HCT116 (cell line): Measurements from ENCODE around the gene AP2S1. TPM values are rescaled to one million over a fixed set of nuclear protein-coding genes. Genes with fewer than 3 reads are reported as not detected.

Source experiments
- ATAC-seq: fragments of 200-7000 bp; cut with Tn5 transposase; 2 replicates; pipeline ENCODE4 v1.9.1; 2020; ENCODE audit warnings: mild to moderate bottlenecking, moderate library complexity
- BruUV-seq: library from RNA; stranded (reverse); fragments of 400-500 nt; replicated peaks from 2 replicates; lab custom pipeline; 2021; lab: Mats Ljungman, UMichigan
- CTCF ChIA-PET: fragments of 300-600 bp; sonication (Branson Sonifier 250); formaldehyde crosslinking; loops from one replicate; lab custom pipeline; 2021; ENCODE audit warnings: antibody characterized with exemption; lab: Charles Lee
- POLR2A ChIA-PET: fragments of 300-600, 350-600 bp; sonication (Branson Sonifier 250); formaldehyde crosslinking; loops from one replicate; lab custom pipeline; 2021; ENCODE audit warnings: antibody characterized with exemption; lab: Charles Lee
- RAD21 ChIA-PET, 2 experiments: fragments of 300-600 bp; sonication (Branson Sonifier 250); formaldehyde crosslinking; loops; one replicate each; lab custom pipeline; 2023; ENCODE audit warnings: low total read pairs in 2 of 2; ENCODE audit not compliant: uncharacterized antibody in 2 of 2, unreplicated experiment in 2 of 2, low non-redundant PET in 1 of 2; lab: Charles Lee
- DNase-seq: peaks from one replicate; pipeline ENCODE4 v3.0.0-alpha.2; 2010; ENCODE audit warnings: low read depth, low spot score
- H2AFZ ChIP-seq: fragments of 200-600 bp; shearing (Covaris generic), sonication (generic); 2 replicates; pipeline ENCODE4 v1.6.1; 2017; ENCODE audit warnings: low read depth, mixed run types, mixed read lengths, antibody characterized with exemption, low read length; ENCODE audit not compliant: poor library complexity, severe bottlenecking
- H3K27ac ChIP-seq: 2 replicates; pipeline ENCODE4 v1.5.1; 2012; ENCODE audit warnings: low read depth, low read length
- H3K27me3 ChIP-seq: fragments of 200-600 bp; sonication (generic); 2 replicates; pipeline ENCODE4 v1.6.1; 2016; ENCODE audit warnings: mixed run types, low read length, mixed read lengths; ENCODE audit not compliant: insufficient read depth
- H3K36me3 ChIP-seq, 2 experiments: fragments of 200-500 bp in 1 of 2; fragments of 200-600 bp in 1 of 2; sonication (Bioruptor generic) in 1 of 2; sonication (generic) in 1 of 2; 2 replicates each; pipeline versions ENCODE4 v1.5.1 to v1.6.1; 2014 to 2016; ENCODE audit warnings: low read length in 2 of 2, inconsistent platforms in 1 of 2, mixed read lengths in 1 of 2, mixed run types in 1 of 2; ENCODE audit not compliant: insufficient read depth in 2 of 2, control insufficient read depth in 1 of 2
- H3K4me1 ChIP-seq, 2 experiments: fragments of 200-600 bp in 1 of 2; sonication (generic) in 1 of 2; 2 replicates each; pipeline versions ENCODE4 v1.5.1 to v1.6.1; 2012 to 2017; ENCODE audit warnings: low read length in 2 of 2, inconsistent platforms in 1 of 2, mild to moderate bottlenecking in 1 of 2, mixed read lengths in 1 of 2, mixed run types in 1 of 2, moderate library complexity in 1 of 2; ENCODE audit not compliant: insufficient read depth in 2 of 2, control insufficient read depth in 1 of 2
- H3K4me2 ChIP-seq: fragments of 200-600 bp; sonication (generic); 2 replicates; pipeline ENCODE4 v1.6.1; 2017; ENCODE audit warnings: mixed run types, low read length, mixed read lengths
- H3K4me3 ChIP-seq, 2 experiments: fragments of 200-600 bp in 1 of 2; sonication (generic) in 1 of 2; replicated peaks in 1 of 2; 2 replicates each; pipeline ENCODE4 v1.5.1; 2011 to 2016; ENCODE audit warnings: low read length in 2 of 2, control low read depth in 1 of 2, low read depth in 1 of 2, mild to moderate bottlenecking in 1 of 2, mixed read lengths in 1 of 2, mixed run types in 1 of 2
- H3K79me2 ChIP-seq: fragments of 200-600 bp; sonication (generic); 2 replicates; pipeline ENCODE4 v1.6.1; 2017; ENCODE audit warnings: mild to moderate bottlenecking, mixed run types, low read length, moderate library complexity, mixed read lengths; ENCODE audit not compliant: insufficient read depth
- H3K9ac ChIP-seq: fragments of 200-600 bp; sonication (generic); 2 replicates; pipeline ENCODE4 v1.6.1; 2016; ENCODE audit warnings: low read length, mixed read lengths
- H3K9me2 ChIP-seq: fragments of 200-600 bp; sonication (generic), shearing (Covaris generic); 2 replicates; pipeline ENCODE4 v1.6.1; 2017; ENCODE audit warnings: mixed run types, mild to moderate bottlenecking, moderate library complexity; ENCODE audit not compliant: insufficient read depth
- H3K9me3 ChIP-seq, 2 experiments: fragments of 200-500 bp in 1 of 2; fragments of 200-600 bp in 1 of 2; sonication (Bioruptor generic) in 1 of 2; sonication (generic) in 1 of 2; 2 replicates each; pipeline ENCODE4 v1.6.1; 2014 to 2017; ENCODE audit warnings: low read length in 2 of 2, mixed read lengths in 2 of 2, inconsistent platforms in 1 of 2, low read depth in 1 of 2, mild to moderate bottlenecking in 1 of 2, mixed run types in 1 of 2, moderate library complexity in 1 of 2; ENCODE audit not compliant: control insufficient read depth in 1 of 2, insufficient read depth in 1 of 2
- H4K20me1 ChIP-seq: fragments of 200-600 bp; sonication (generic), shearing (Covaris generic); 2 replicates; pipeline ENCODE4 v1.6.1; 2017; ENCODE audit warnings: mixed run types, mild to moderate bottlenecking, moderate library complexity; ENCODE audit not compliant: insufficient read depth
- ATF3 ChIP-seq: IDR thresholded peaks from 2 replicates; pipeline ENCODE4 v1.6.1; 2012
- CBX3 ChIP-seq: IDR thresholded peaks from 2 replicates; pipeline ENCODE4 v1.6.1; 2012; ENCODE audit warnings: low read depth
- CEBPB ChIP-seq: IDR thresholded peaks from 2 replicates; pipeline ENCODE4 v1.6.1; 2012; ENCODE audit warnings: low read depth
- CTCF ChIP-seq, 3 experiments: fragments of 200-600 bp in 1 of 3; sonication (generic) in 1 of 3; IDR thresholded peaks in 2 of 3; conservative IDR thresholded peaks in 1 of 3; 2 replicates each; pipeline ENCODE4 v1.5.1; 2012 to 2017; ENCODE audit warnings: low read depth in 2 of 3, low read length in 2 of 3, antibody characterized with exemption in 1 of 3, borderline replicate concordance in 1 of 3, control low read depth in 1 of 3, mild to moderate bottlenecking in 1 of 3, mixed read lengths in 1 of 3, mixed run types in 1 of 3, moderate library complexity in 1 of 3; ENCODE audit not compliant: insufficient read depth in 1 of 3
- EGR1 ChIP-seq: IDR thresholded peaks from 2 replicates; pipeline ENCODE4 v1.6.1; 2012; ENCODE audit warnings: low read depth
- ELF1 ChIP-seq: IDR thresholded peaks from 2 replicates; pipeline ENCODE4 v1.6.1; 2012; ENCODE audit warnings: low read depth, borderline replicate concordance
- EZH2 ChIP-seq: fragments of 200-600 bp; sonication (generic); IDR thresholded peaks from 2 replicates; pipeline ENCODE4 v1.6.1; 2017; ENCODE audit warnings: antibody characterized with exemption, mixed run types
- EZH2phosphoT487 ChIP-seq: fragments of 200-600 bp; IDR thresholded peaks from 2 replicates; pipeline ENCODE4 v1.6.1; 2018; ENCODE audit warnings: antibody characterized with exemption, borderline replicate concordance
- FOSL1 ChIP-seq: IDR thresholded peaks from 2 replicates; pipeline ENCODE4 v1.6.1; 2012; ENCODE audit warnings: low read depth
- JUND ChIP-seq: IDR thresholded peaks from 2 replicates; pipeline ENCODE4 v1.6.1; 2012
- POLR2A ChIP-seq: IDR thresholded peaks from 2 replicates; pipeline ENCODE4 v1.7.0; 2011; ENCODE audit warnings: borderline replicate concordance; ENCODE audit not compliant: insufficient read depth, insufficient read length; ENCODE audit errors: extremely low read depth
- POLR2AphosphoS5 ChIP-seq: IDR thresholded peaks from 2 replicates; pipeline ENCODE4 v1.6.1; 2011; ENCODE audit warnings: mild to moderate bottlenecking, low read depth, low read length, moderate library complexity
- SP1 ChIP-seq: IDR thresholded peaks from 2 replicates; pipeline ENCODE4 v1.6.1; 2012; ENCODE audit warnings: low read depth
- SRF ChIP-seq: IDR thresholded peaks from 2 replicates; pipeline ENCODE4 v1.6.1; 2012; ENCODE audit warnings: low read depth
- YY1 ChIP-seq: IDR thresholded peaks from 2 replicates; pipeline ENCODE4 v1.6.1; 2011; ENCODE audit warnings: low read length, low read depth, moderate library complexity, mild to moderate bottlenecking; ENCODE audit not compliant: insufficient replicate concordance; ENCODE audit errors: extremely low read depth
- ZBTB33 ChIP-seq: IDR thresholded peaks from 2 replicates; pipeline ENCODE4 v1.6.1; 2011; ENCODE audit warnings: mild to moderate bottlenecking, low read length, moderate library complexity; ENCODE audit not compliant: insufficient replicate concordance; ENCODE audit errors: extremely low read depth
- ZFX ChIP-seq: fragments of 450-650 bp; IDR thresholded peaks from 2 replicates; pipeline ENCODE4 v1.6.1; 2017
- ZNF274 ChIP-seq: fragments of 200-500 bp; sonication (Bioruptor generic); IDR thresholded peaks from 2 replicates; pipeline ENCODE4 v1.6.1; 2014; ENCODE audit warnings: mild to moderate bottlenecking, low read depth, low read length, inconsistent platforms
- intact Hi-C: fragments of 100-400 bp; cut with micrococcal nuclease; formaldehyde crosslinking; loops from 2 replicates; pipeline ENCODE4 v1.10.0; 2022
- total RNA-seq: library from RNA; stranded (reverse); gene quantifications from one replicate; pipeline ENCODE4 v1.2.1, GENCODE V29; 2021; ENCODE audit not compliant: unreplicated experiment

Gene AP2S1
- total RNA-seq, 1 experiment from 2014 or later, result 296 TPM

GRCh38 chr19:46882034-46882433, 31.4 kb upstream of the AP2S1 start:
- no peak overlapping the region for H3K9ac ChIP-seq
- ATAC-seq (no peak), DNase-seq (no peak)
- no peaks in the 10 kb centered on the region for H3K27me3 ChIP-seq
- no peak overlapping the region for H3K4me3 ChIP-seq
- ChIA-PET CTCF (no interaction called here), RAD21 (no interaction called here), POLR2A (no interaction called here)
- no peak overlapping the region for H2AFZ ChIP-seq
- no peak overlapping the region for H3K4me2 ChIP-seq
- TF ChIP-seq ELF1 (no peak), YY1 (no peak), JUND (no peak), POLR2AphosphoS5 (no peak)
- H3K4me1 ChIP-seq, result peaks cover 36 to 42% of the 10 kb centered on the region in 2 experiments
- intact Hi-C loops, result no loop called here
- peaks cover 70% of the 10 kb centered on the region for H3K79me2 ChIP-seq
- no peaks in the 10 kb centered on the region for H3K9me2 ChIP-seq
- H3K36me3 ChIP-seq, result no peaks in the 10 kb centered on the region
- H4K20me1 ChIP-seq, result no peaks in the 10 kb centered on the region
- BruUV-seq, result no TSS peak
- H3K9me3 ChIP-seq, result no peaks in the 10 kb centered on the region
- H3K27ac ChIP-seq, result no peak overlapping the region

- Histone ChIP-seq H3K9me2 (no peaks in the 10 kb centered on the region), H3K4me2 (no peak overlapping the region), H3K27ac (no peak overlapping the region), H3K9me3 (no peaks in the 10 kb centered on the region), H3K79me2 (peaks cover 73% of the 10 kb centered on the region), H3K36me3 (no peaks in the 10 kb centered on the region), H3K4me1 (peaks cover 40 to 50% of the 10 kb centered on the region in 2 experiments), H3K9ac (no peak overlapping the region), H3K4me3 (no peak overlapping the region), H4K20me1 (no peaks in the 10 kb centered on the region), H3K27me3 (no peaks in the 10 kb centered on the region), H2AFZ (no peak overlapping the region)
- intact Hi-C loops, result no loop called here
- ChIA-PET POLR2A (interaction anchor here (0.7 kb wide), 1 partner anchor 9 kb away, joined by 3 read pairs; no protein-coding TSS in a partner anchor), CTCF (no interaction called here), RAD21 (no interaction called here)
- ATAC-seq (no peak), DNase-seq (no peak)
- no TSS peak for BruUV-seq
- TF ChIP-seq ZNF274 (no peak), JUND (no peak), POLR2AphosphoS5 (no peak), YY1 (no peak), ELF1 (no peak), SP1 (no peak), CBX3 (no peak), CTCF (IDR thresholded peaks at IDR 0.05 in 2 of 3, conservative IDR thresholded peaks at IDR 0.05 in 1 of 3; ENCODE audit: borderline replicate concordance in 1 of 3, insufficient read depth in 1 of 3, low read depth in 2 of 3, low read length in 2 of 3) (no peak), CEBPB (no peak), ATF3 (no peak), ZFX (no peak), EZH2 (no peak), EZH2phosphoT487 (no peak), ZBTB33 (no peak), POLR2A (no peak), FOSL1 (no peak), SRF (no peak), EGR1 (no peak)
Observed at GRCh38 chr19:46881092-46881491, 30.4 kb upstream of the AP2S1 start.
